GM21576 (cell line): ENCODE results near the gene FCF1.

Source experiments
- ATAC-seq: cut with Tn5 transposase; IDR thresholded peaks from one replicate; pipeline ENCODE4 v1.9.1; 2021; ENCODE audit warnings: mild to moderate bottlenecking, moderate library complexity; ENCODE audit not compliant: unreplicated experiment

The FCF1 gene, protein sequence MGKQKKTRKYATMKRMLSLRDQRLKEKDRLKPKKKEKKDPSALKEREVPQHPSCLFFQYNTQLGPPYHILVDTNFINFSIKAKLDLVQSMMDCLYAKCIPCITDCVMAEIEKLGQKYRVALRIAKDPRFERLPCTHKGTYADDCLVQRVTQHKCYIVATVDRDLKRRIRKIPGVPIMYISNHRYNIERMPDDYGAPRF

DNA sequence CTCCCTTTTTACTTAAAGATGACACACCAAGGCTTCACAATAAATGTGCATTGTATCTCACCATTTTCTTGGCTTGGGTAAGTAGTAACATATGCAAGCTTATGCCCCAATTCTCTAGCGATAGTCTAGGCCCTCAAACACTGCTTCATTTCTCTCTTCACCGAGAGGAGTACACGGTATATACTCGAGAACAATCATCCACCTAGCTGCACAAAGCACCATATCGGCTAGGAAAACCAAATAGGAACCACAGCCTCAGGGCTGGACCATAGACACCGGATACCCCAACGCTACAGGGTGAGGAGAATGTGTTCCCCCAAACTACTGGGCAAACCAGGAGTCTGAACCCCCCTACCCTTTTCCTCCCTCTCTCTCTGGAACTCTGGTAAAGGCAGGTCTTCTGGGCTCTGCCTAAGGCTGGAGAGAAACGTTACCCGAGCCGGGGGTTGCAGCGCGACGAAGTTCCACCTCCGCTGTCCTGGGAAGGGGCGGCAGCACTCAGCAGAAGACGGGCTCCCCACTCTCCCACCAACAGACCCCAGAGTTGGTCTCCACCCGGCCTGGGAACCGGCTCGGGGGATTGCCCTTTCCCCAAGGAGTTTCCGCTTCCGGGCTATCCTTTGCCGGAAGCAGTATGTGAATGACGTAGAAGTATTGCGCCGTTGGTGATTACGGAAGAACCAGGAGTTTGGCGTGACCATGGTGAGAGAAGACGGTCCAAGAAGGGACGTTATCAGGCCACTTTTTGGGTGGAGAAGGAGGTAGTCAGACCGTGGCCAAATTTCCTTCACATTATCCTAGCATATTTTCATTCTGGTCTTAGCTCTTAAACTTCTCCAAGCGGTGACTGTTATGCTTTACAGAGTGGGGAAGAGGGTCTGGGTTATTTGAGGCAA is at the start of gene FCF1, which contains the start of gene AREL1:
FCF1 (plus strand) TSS at position 646 of the 896 bp plus-strand sequence; CDS start at position 700, 54 bp downstream.
AREL1 (minus strand) TSS at position 582 of the 896 bp plus-strand sequence. CDS start 27,465 bp downstream, outside the sequence.
- peak; percentile 88 for ATAC-seq

DNA sequence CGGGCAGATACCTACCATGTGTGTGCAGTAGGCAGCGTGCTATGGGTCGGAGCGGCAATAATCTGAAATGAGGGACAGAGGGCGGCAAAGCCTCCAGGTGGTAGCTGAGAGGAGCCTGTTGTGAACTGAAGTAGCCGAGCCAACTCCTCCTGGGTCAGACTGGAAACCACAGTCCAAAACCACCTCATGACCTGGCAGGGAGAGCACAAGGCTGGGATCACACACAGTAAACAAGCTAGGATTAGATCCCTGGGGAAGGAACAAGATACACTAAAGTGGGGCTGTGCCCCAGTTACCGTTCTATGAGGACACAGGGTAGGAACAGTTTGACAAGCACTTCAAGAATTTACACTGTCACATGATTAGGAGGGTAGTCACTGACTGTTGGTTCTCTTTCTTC is 49.1 kb upstream of the FCF1 start:
- ATAC-seq, result no peak

DNA sequence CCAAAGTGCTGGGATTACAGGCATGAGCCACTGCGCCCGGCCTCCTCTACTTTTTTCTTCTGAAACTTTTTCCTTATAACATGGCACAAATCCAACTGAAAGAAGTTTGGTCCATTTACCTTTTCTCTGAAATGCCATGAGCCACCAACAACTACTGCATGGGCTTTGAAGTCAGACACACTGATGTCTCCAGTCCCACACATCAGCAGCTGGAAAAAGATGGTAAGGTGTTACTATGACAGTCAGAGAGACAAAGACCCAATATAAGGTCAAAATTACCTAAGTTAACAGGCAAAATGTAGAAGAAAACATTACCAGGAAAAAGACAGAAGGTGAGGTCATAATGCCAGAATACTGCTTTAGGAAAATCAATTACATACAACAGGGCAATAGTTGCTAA is 48.2 kb upstream of the FCF1 start:
- ATAC-seq, result no peak

DNA sequence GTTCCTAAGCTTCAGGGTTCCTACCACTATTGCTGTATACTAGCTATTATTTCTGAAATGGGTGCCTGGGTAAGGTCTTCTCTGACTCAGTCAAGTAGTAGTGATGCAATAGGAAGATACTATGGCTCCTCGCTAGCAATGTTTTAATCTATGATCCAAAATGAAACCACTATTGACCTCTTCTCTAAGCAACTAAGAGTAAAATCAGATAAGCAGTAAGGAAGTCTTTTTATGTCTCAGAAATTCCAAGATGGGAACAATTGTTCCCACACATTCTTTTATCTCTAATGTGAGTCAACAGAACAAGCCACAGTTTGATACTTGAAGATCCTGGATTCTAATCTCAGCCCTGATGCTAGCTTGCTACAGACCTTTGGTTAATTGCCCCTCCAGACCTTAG is 45.2 kb upstream of the FCF1 start:
- no peak for ATAC-seq

DNA sequence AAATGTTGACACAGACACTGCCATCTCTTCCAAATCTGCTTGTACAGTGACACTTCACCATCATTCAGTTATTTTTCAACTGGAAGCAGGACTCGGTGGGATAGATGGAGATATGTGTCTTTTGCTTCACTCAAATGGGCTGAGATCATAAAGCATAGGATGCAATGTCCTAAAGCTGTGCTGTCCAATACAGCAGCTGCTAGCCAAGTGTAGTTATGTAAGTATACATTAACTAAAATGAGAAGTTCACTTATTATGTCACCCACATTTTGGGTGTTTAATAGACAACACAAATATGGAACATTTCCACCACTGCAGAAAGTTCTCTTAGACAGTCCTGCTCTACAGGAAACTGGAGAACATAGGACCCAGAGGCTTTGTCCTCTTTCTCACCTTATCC is 43.7 kb upstream of the FCF1 start:
- ATAC-seq, result no peak

DNA sequence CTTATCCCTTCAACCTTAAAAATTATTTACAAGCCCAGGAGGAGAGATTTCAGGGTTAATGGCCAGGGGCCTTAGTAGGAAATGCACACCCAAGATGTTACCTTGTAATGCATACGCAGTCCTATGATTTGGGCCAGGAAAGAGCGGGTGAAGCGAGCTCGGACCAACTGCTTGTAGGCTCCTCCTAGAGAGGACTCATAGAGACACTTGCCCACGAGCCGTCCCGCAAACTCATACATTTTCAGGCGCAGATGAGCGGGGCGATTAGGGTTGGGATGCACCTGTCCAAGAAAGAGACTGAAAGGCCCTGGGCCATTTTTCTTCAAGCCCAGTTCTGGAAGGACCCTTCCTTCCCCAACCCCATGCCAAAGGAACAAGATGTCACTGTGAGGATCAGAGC is 43.1 kb upstream of the FCF1 start:
- ATAC-seq, result no peak

DNA sequence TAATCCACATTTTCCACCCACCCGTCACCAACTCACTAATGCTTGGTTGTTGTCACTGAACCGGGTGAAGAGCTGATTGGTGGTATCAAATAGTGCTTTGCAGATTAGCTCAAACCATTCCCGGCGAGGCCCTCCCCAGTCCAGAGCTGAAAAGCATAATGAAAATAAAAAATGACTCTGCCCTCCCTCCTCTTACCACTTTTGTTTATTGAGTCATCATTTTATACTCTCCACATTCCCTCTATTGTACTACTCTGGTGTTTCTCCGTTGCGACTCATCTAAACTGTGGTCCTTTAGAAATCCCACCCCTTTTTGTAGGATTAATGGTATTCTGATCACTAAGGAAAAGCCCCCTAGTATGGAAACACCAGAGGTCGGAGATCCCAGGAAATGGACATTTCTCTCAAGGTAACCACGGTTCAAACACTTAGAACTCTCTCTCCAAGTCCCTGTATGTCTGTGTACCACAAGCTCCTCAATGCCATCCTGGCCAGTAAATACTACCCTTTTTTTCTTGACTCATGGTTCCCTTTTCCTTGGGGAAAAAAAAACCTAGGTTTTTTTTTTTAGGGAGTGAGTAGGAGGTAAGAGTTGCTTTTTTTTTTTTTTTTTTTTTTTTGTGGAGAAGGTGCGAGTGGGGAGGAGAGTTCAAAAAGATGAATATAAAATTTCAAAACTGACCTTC is 42.1 kb upstream of the FCF1 start:
- ATAC-seq, result no peak

DNA sequence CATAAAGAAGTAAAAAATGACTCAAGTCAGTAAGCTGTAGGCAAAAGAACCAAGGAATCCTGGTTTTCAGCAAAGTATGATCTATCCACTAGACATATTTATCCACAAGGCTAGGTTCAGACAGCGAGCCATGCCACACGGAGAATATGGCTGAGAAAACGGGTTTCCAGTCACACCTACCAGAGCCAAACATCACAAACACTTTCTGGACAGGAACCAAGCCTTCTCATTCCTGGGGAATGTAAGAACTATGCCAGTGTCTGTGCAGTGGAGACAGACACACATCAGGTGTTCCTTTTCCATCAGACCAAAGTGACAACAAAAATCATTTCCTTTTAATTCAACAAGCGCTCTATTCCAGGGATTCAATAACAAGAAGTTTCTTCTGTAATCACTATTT is 41.2 kb upstream of the FCF1 start:
- ATAC-seq, result no peak

DNA sequence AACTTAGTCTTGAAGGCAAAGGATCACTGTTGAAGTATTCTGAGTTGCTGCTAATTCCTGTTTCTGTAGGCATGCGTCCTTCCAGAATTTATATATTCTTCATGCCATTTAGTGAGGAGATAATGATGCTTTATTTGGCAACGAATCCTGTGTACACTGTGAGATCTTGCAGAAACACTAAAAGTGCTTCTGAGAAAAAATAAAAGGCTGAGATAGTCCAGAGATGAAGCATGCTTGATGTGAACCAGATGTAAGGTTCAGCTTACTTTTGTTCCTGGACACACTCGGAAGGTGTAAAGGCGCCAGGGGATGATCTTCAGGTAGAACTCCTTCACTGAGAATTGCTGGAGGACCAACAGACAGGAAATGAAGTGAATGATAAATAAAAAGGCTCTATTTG is 39.2 kb upstream of the FCF1 start:
- no peak for ATAC-seq

DNA sequence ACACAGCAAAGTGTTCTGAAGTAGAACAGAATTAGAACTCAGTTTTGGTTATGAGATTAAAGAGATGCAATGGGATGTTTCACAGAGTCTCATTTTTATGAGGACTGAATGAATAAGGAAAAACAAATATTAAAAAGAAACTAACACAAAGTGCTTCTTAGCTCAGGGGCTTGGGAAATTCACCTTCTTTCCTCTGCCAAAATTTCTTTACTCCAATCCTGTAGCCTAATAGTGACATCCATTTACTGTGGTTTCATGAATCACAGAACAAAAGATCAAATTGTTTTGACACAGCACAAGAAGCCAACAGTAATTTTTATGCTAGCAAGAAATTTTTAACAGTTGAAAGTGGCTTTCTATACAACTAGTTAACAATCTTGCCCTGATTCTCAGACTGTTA is 37.7 kb upstream of the FCF1 start:
- no peak for ATAC-seq

DNA sequence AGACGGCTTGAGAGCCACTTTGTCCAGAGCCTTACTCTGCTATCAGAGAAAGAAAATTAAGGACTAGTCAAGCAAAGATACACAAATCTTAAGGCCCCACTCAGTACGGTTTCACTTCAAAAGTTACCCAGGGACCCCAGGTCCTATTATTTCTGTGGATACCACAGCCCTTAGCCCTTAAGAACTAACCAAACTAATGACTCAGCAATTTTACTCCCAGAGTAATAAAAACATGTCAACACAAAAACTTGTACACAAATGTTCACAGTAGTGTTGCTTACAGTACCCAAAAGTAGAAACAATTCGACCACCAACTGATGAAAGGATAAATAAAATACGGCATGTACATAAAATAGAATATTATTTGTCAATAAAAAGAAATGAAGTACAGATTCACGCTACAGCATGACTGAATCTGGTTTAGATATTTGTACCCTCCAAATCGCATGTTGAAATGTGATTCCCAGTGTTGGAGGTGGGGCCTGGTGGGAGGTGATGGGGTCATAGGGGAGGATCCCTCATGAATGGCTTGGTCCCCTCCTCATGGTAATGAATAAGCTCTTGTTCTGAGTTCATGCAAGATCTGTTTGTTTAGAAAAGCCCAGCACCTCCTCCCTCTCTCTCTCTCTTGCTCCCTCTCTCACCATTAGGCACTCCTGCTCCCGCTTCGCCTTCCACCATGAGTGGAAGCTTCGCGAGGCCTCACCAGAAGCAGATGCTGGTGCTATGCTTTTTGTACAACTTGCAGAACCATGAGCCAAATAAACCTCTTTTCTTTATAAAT is 30.6 kb upstream of the FCF1 start:
- no peak for ATAC-seq

DNA sequence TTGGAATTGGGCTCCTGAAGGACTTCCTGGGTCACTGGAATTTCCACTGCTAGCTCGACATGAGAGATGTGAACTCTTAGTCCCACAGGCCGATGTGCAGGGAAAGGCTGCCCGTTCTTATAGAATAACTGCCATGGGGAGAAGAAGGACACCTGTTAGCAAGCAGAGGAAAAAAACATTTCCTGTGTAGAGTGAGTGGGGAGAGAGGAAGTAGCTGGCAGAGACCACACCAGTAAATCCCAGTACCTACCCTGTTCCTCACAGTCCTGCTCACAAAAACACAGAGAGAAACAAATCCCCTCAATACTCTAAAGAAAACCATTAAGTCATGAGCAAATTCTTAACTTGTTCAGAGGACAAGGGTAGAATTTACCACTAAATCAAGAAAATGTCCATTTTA is 29.5 kb upstream of the FCF1 start:
- ATAC-seq, result no peak

DNA sequence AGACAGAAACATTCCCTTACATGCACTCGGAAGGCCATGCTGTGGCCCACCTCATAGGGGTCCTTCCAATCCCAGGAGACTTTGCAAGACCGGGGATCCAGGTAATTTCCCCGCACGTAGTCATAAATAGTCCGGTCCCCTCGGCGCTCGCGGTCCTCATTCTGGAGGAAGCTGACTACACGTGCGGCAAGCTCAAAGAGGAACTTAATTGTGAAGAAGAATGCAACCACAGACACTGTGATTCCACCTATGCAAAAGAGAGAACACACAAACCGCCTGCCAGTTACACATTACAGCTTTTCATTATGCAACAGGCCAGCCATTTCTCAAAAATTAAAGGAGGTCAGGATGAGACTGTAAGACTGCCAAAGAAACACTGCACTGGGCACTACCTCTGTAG is 28.5 kb upstream of the FCF1 start:
- peak; percentile 62 for ATAC-seq

DNA sequence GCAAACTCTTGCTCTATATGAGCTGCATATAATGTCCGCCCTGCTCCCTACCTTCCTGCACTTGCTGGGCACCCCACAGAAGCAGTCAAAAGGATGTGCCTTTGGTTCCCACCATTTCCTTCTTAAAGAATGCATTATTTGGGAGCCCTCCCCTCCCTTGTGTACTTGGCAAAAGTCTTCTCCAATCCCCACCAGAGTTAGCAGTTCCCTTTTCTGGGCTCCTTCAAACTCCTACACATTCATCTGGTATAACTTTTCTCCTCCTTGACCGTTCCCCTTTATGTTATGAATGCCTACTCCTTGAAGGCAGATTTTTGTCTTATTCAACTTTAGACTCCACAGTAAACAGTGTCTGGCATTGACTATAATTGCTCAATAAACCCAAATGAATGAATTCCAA is 27.9 kb upstream of the FCF1 start:
- no peak for ATAC-seq

DNA sequence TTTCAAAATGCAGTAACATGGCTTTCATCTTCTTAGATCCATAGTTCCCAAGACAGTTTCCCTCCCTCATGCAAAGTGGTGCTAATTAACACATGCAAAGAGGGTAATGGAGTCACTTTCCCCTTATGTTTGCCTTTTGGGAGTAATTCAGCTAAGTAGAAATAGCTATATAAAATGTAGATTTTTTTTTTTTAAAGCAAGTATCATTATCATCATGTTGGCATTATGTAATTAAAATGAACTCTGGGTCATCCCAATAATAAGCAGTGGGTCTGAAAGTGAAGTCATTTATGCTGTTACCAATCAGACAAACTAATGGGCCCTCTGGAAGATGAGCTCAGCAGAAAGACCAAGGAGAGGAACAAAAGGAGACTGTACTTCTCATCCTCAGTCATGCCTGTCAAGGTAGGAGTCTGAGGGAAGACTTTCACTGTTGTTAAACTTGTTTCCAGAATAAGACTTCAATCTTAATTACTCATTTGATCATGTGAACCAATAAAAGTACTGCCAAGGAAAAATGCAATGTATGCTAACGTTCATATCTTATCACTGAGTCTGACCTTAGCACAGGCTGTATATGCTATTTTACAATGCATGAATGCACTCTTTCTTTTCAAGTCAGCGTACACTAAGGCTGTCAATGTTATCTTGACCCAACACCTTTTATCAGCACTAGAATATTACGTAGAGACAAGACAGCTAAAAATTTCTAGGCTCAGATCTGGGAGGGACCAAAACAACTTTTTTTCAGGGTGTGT is 26.8 kb upstream of the FCF1 start:
- no peak for ATAC-seq

DNA sequence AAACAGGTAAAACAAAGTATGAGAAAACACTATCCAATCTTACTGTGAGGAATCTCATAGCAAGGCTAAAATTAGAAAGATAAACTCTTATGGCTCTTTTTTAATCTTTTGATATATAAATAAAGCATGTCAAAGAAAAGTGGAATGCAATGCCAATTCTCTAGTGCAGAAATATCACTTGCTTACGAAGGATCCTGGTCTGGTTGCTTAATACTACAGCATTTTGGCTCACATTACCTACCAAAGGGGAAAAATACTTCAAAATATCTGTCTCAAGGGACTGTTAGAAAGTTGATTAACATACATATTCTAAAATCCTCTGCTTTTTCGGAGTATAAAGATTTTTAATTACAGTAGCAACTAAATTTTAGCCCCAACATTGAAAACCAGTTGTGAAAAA is 21.5 kb upstream of the FCF1 start:
- no peak for ATAC-seq

DNA sequence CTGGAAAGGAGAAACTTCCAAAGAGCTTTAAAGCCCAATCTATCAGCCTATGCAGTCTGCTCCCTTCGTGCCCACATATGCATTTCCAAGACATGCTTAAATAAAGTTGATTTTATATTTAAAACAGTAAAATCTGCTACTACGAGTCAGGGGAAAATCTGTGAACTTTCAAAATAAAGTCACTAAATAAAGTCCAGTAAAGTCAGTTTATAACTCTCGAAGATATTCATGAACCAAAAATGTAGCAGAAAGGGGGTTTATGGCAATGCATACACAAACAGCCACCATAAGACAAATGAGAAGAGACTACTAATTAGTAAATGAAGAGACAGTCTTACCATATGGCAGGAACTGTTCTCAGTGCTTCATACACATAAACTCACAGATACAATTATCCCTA is 19.8 kb upstream of the FCF1 start:
- ATAC-seq, result no peak

DNA sequence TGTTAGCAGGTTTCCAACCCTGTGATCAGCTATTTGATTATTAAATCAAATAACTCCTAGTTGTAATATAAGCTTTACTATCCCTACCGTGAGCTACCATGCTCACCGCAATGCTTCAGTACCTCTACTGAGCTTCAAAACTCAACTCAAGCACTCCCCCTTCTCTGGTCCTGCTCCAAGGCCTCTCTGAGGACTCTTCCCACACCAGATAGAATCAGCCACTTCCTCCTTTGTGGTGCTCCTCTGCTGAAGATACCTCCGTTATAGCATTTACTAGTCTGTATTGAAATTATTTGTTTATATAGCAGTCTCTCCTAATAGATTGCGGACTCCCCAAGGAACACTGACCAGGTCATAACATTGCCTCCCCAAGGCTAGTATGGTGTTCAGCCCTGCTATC is 17.5 kb upstream of the FCF1 start:
- no peak for ATAC-seq

DNA sequence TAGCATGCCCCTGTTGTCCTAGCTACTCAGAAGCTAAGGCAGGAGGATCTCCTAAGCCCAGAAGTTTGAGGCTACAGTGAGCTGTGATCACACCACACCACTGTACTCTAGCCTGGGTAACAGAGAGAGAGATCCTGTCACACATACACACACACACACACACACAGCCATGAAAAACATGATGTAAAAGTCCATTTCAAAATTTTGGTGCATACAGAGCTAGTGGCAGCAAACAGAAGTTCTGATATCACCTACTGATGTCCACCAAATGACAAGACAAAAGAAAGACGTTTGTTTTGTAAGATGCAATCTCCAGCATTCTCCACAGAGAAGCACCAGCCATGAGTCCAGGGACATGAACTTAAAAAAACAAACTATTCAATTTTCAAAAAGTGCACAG is 15.9 kb upstream of the FCF1 start:
- no peak for ATAC-seq

DNA sequence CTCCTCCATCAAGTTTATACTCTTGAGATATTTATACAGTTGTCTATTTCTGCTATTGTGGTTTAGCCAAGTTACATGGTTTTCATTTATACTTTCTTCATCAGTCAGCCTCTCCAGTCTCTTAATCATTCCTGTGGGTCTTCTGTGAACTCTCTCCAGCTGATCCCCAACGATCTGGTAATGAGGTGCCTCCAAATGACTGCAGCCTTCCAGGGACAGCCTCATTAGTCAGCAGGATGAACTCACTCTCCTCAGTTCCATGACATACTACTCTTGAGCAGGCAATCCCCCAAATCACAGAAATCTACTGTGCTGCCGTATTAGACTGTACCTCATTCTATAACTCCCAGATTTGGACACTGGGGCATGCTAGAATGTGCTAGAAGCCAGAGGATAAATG is 15.4 kb upstream of the FCF1 start:
- ATAC-seq, result no peak
